OCI-M2 (cell line): ENCODE measurements around the gene SYNPR.
"Not testable (repeated sequence)": the region's sequence is repeated elsewhere in the genome, so short reads cannot be mapped to it uniquely, and the experiment has no call there.

Experiments used
- DNase-seq: peaks from one replicate; lab custom pipeline; 2025; ENCODE audit not compliant: unreplicated experiment; lab: John Stamatoyannopoulos, UW

Gene SYNPR

DNA sequence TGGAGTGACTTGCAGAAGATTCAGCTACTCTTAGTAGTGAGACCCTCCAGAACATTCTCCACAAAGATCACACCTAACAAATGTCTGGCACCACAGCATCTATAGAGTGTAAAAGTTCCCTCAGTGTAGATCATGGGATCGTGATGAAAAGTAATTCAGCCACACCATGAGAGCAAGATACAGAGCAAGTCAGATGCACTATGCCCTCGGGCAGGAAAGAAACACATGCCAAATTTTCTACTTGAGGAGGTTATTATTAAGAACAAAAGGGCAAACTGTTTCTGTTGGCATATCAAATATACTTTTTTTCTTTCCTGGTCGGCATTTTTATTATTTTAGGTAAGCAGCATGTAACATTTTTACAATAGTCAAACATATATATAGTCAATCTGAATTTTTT, 329.6 kb downstream of the SYNPR start:
- no peak for DNase-seq

- DNase-seq, result no peak
These were observed 331.3 kb downstream of the SYNPR start for GRCh38 chr3:63609408-63609807.

DNA sequence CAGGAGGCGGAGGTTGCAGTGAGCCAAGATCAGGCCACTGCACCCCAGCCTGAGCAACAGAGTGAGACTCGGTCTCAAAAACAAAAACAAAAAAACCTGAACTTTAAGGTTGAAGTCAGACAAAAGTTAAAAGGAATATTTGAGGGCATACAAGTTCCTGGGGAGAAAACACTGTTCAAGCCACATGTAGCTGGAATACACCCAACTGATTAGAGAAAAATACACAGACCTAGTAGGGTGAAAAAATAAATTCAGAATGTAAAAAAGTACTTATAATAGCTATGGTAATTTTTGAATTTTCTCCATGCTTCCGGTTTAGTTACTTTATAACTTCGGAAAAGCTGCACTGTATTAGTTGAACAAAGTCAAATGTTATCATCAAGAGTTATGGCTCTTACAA, 331.7 kb downstream of the SYNPR start:
- no peak for DNase-seq

DNA sequence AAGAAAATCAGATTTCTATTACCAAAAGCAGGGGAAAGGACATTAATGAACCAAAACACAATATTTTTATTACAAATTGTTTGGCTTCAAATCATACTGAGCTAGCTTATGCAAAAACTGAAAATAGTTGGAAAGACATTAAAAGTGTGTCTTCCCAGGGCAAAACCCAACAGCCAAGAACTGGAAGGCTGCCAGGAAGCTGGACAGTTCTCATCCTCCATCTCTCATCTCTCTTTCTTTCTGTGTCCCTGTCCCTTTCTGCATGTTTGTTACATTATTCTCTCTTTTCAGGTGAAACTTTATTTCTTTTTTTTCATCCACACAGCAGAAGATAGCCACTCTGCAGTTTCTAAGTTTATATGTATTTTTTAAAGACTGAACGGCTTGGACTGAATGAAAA, 333.3 kb downstream of the SYNPR start:
- no peak for DNase-seq

DNA sequence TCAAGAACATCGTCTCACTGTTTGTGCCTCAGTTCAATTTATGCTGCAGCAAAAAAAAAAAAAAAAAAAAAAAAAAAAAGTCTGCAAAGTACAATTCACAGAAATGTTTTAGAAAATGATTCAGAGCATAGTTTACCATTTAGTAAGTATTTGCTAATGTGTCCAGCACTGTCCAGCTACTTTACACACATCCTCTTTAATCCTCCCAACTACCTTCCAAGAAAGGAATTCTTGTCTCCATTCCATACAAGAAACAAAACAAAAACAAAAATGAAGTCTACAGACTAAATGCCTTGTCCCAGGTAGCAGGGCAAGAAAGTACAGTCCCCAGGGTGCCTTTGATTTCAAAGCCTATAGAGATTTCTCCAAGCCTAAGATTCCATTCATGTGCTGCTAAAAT, 335.5 kb downstream of the SYNPR start:
- no peak for DNase-seq

GRCh38 chr3:63617391-63617790, 339.3 kb downstream of the SYNPR start:
- no peak for DNase-seq

DNA sequence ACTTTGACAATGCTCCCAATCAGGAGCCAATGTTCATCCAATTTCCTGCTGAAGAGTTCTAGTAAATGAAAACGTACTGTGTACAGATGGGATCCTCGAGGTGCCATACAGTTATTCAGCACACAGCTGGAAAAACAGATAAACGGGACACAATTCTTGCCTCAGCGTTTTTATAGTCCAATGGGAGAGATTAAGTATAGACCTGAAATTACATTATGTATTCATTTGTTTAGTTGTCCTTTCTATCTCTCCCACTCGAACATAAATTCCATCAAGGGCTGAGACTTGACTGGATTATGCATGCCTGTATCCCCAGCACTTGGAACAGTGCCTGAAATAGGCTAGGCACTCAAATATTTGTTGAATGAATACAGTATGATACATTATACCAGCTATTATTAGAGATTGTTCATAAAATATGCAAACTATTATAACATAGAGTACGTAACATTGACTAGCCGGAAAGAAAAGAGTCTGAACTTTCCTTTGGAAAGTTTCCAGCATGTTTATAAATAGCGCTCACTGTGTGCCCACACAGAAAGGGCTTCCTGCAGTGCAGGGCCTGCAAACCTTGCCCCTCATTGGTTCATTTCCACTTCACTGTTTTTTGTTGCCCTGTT, 346.9 kb downstream of the SYNPR start:
- DNase-seq, result no peak

- no peak for DNase-seq
These were observed 353.6 kb downstream of the SYNPR start for GRCh38 chr3:63631670-63632069.

- DNase-seq, result no peak
These were observed 357.1 kb downstream of the SYNPR start for GRCh38 chr3:63635186-63635585.

- no peak for DNase-seq
These were observed 361.7 kb downstream of the SYNPR start for GRCh38 chr3:63639806-63640205.

DNA sequence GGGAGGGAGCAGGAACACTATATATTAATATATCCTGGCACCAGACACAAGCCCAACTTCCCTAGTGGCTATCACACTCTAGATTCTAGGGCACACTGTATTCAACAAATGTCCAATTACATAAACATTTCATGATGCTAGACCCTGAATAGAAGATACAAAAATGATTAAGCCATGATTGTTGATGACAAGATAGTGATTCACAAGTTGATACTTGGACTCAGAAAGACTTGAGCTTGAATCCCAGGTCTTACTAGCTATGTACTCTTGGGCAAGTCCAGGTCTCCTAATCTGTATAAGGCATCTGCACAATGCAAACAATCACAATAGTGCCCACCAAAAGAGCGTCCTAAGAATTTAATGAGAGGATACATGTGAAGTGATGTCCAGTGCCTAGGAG, 364.4 kb downstream of the SYNPR start:
- DNase-seq, result no peak

DNA sequence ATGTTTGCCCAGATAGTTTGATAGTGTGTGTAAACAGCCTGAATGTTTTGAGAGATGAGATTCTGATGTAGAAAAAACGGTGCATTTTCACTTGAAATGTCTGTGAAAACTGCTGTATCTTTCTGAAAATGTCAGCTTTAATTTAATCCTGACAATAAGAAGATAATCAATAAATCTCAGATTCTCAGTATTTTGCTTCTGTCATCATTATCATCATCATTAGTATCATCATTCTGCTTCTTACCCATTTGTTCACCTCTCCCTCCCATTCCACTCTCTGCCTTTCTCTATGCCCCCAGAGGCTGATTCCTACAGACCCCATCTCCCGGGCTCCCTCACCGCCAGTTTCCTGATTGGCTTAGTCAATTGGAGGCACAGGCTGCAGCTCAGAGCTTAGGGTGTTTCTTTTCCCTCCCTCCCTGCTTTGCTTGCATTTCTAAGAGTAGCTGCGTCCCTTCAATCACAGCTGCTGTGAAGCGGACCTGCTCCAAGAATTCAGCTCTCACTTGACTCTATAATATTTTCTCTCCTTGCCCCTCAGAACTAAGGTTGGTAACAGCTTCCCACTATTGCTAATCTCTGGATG, 366.2 kb downstream of the SYNPR start:
- DNase-seq, result no peak

GRCh38 chr3:63644928-63645781, 367.0 kb downstream of the SYNPR start:
- not testable (repeated sequence) for DNase-seq

- DNase-seq, result no peak
These were observed 374.1 kb downstream of the SYNPR start, which contains the start of gene SNTN for GRCh38 chr3:63652066-63652725. SNTN (plus strand) TSS chr3:63652675; CDS start chr3:63652688, 13 bp downstream.

DNA sequence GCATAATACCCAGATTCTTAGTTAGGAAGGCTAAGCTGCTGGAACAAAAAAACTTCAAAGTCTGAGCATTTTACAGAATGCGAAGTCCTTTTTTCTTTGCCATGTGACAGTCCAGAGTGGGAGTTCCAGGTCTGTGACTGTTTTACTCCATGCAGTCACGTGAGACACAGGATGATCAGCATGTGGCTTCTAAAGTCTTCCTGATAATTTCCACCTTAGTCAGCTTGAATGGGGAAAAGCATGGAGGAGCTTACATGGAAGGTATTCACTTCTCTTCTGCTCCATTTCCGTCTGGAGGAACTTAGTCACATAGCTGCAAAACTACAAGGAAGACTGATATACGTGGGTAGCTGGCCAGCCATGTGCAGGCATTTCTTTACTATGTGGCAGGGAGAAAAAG, 376.1 kb downstream of the SYNPR start:
- no peak for DNase-seq

- no peak for DNase-seq
These were observed 376.8 kb downstream of the SYNPR start for GRCh38 chr3:63654931-63655330.

- no peak for DNase-seq
These were observed 377.4 kb downstream of the SYNPR start for GRCh38 chr3:63655519-63655918.

GRCh38 chr3:63656786-63657185, 378.7 kb downstream of the SYNPR start:
- no peak for DNase-seq

DNA sequence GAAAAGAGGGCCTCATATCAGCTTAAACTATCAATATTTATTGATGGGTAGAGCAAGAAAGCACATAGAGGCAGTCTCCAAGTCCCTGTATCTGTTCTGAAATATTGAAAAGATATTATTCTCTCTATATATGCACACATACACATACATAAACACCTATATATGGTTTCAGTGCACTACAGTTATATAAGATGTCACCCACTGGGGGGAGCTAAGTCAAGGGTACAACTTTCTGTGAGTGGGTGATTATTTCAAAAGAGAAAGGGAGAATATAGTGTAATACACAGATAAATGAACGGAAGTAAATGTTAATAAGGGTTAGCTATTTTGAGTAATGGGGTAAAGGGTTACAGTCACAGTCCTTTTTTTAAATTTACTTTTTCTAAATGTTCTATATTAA, 383.1 kb downstream of the SYNPR start:
- no peak for DNase-seq

DNA sequence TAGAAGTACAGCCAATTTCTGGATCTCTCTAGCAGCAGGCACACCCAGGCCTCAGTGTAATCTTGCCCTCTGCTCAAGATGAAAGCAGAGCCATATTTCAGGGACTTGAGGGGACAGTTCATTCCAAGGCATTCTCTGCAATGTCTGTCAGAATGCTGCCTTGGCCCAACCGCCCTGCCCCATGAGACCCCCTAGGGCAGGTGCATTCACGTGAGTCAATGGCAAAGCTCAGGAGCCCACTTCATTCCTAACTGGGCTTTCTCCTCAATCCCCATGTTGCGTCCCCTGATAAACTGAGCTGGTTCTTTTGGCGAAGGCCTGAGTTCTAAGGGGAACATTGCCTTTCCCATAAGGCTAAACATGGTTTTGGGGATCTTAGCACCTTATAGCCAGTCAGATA, 383.9 kb downstream of the SYNPR start:
- DNase-seq, result no peak

- no peak for DNase-seq
These were observed 384.4 kb downstream of the SYNPR start for GRCh38 chr3:63662500-63662899.
